NOMO-1 treated with DMSO at 0.1 percent for 48 hours (cell line): ENCODE measurements around the gene HMX1.

Source experiments
- DNase-seq: peaks from one replicate; lab custom pipeline; 2025; ENCODE audit not compliant: unreplicated experiment; lab: John Stamatoyannopoulos, UW

HMX1 gene

GRCh38 chr4:8869002-8869897, 2.4 kb downstream of the HMX1 start:
- DNase-seq, result no peak

- DNase-seq, result no peak
Measured at GRCh38 chr4:8868321-8869001, 3.2 kb downstream of the HMX1 start.

- no peak for DNase-seq
Measured at GRCh38 chr4:8867624-8868320, 3.9 kb downstream of the HMX1 start.

- DNase-seq, result no peak
Measured at GRCh38 chr4:8866828-8867623, 4.6 kb downstream of the HMX1 start.

- no peak for DNase-seq
Measured at GRCh38 chr4:8866421-8866820, 5.2 kb downstream of the HMX1 start.

GRCh38 chr4:8865681-8866310, 5.8 kb downstream of the HMX1 start:
- DNase-seq, result no peak

- no peak for DNase-seq
Measured at GRCh38 chr4:8864912-8865680, 6.5 kb downstream of the HMX1 start.

- DNase-seq, result no peak
Measured at GRCh38 chr4:8863686-8864682, 7.7 kb downstream of the HMX1 start.

- DNase-seq, result no peak
Measured at GRCh38 chr4:8862800-8863685, 8.6 kb downstream of the HMX1 start.

- DNase-seq, result no peak
Measured at GRCh38 chr4:8862334-8862733, 9.3 kb downstream of the HMX1 start.

- DNase-seq, result no peak
Measured at GRCh38 chr4:8861576-8862295, 9.9 kb downstream of the HMX1 start.

GRCh38 chr4:8860892-8861575, 10.6 kb downstream of the HMX1 start:
- DNase-seq, result no peak

GRCh38 chr4:8860096-8860891, 11.3 kb downstream of the HMX1 start:
- no peak for DNase-seq

GRCh38 chr4:8859550-8860095, 12.0 kb downstream of the HMX1 start:
- DNase-seq, result no peak

- DNase-seq, result no peak
Measured at GRCh38 chr4:8858701-8859210, 12.9 kb downstream of the HMX1 start.
